SK-N-SH (cell line): ENCODE data around the gene PTPRD. TPM values are rescaled to one million over a fixed set of nuclear protein-coding genes. Genes with fewer than 3 reads are reported as not detected.

Experiments
- CTCF ChIA-PET: fragments of 300-600, 350-600 bp; formaldehyde crosslinking; extraction: SDS; loops from one replicate; lab custom pipeline; 2021; lab: Yijun Ruan, JAX
- POLR2A ChIA-PET: fragments of 350-600 bp; sonication (Branson Sonifier 250); formaldehyde crosslinking; extraction: SDS; loops from one replicate; lab custom pipeline; 2020; ENCODE audit warnings: antibody characterized with exemption, inconsistent platforms; lab: Yijun Ruan, JAX
- DNase-seq: peaks from one replicate; pipeline ENCODE4 v3.0.0; 2012
- H2AFZ ChIP-seq: fragments of 200-600 bp; sonication (generic); 2 replicates; pipeline ENCODE4 v1.8.1; 2016; ENCODE audit warnings: antibody characterized with exemption, mild to moderate bottlenecking, low read depth
- H3F3A ChIP-seq: fragments of 200-600 bp; sonication (generic); replicated peaks from 2 replicates; pipeline ENCODE3; 2016; ENCODE audit warnings: antibody characterized with exemption, mild to moderate bottlenecking; ENCODE audit not compliant: insufficient read depth
- H3K27ac ChIP-seq, 2 experiments: fragments of 200-500 bp in 1 of 2; fragments of 200-600 bp in 1 of 2; sonication (Bioruptor generic) in 1 of 2; sonication (generic), shearing (Covaris generic) in 1 of 2; 2 replicates each; pipeline versions ENCODE4 v1.5.1 to v1.6.1; 2014 to 2016; ENCODE audit warnings: low read depth in 2 of 2, inconsistent platforms in 1 of 2, low read length in 1 of 2, mild to moderate bottlenecking in 1 of 2, mixed read lengths in 1 of 2
- H3K27me3 ChIP-seq: fragments of 200-600 bp; sonication (generic), shearing (Covaris generic); 2 replicates; pipeline ENCODE4 v1.6.1; 2016; ENCODE audit warnings: mixed run types; ENCODE audit not compliant: insufficient read depth
- H3K36me3 ChIP-seq, 2 experiments: fragments of 200-500 bp in 1 of 2; fragments of 200-600 bp in 1 of 2; sonication (Bioruptor generic) in 1 of 2; sonication (generic) in 1 of 2; replicated peaks in 1 of 2; 2 replicates each; pipeline versions ENCODE3 to v1.5.1; 2014 to 2016; ENCODE audit warnings: low read length in 1 of 2, mild to moderate bottlenecking in 1 of 2; ENCODE audit not compliant: insufficient read depth in 2 of 2, control insufficient read depth in 1 of 2
- H3K4me1 ChIP-seq, 2 experiments: fragments of 200-500 bp in 1 of 2; fragments of 200-600 bp in 1 of 2; sonication (Bioruptor generic) in 1 of 2; sonication (generic), shearing (Covaris generic) in 1 of 2; 2 replicates each; pipeline versions ENCODE4 v1.5.1 to v1.6.1; 2014 to 2016; ENCODE audit warnings: low read depth in 1 of 2, low read length in 1 of 2, mixed run types in 1 of 2; ENCODE audit not compliant: insufficient read depth in 2 of 2, control insufficient read depth in 1 of 2
- H3K4me2 ChIP-seq: fragments of 200-600 bp; sonication (generic), shearing (Covaris generic); 2 replicates; pipeline ENCODE4 v1.6.1; 2017; ENCODE audit warnings: mixed run types
- H3K4me3 ChIP-seq, 2 experiments: fragments of 200-500 bp in 1 of 2; fragments of 200-600 bp in 1 of 2; sonication (Bioruptor generic) in 1 of 2; sonication (generic), shearing (Covaris generic) in 1 of 2; 2 replicates each; pipeline versions ENCODE4 v1.5.1 to v1.8.1; 2014 to 2016; ENCODE audit warnings: low read depth in 2 of 2, inconsistent platforms in 1 of 2, low read length in 1 of 2, mild to moderate bottlenecking in 1 of 2, mixed read lengths in 1 of 2, moderate library complexity in 1 of 2
- H3K79me2 ChIP-seq: fragments of 200-600 bp; sonication (generic); 2 replicates; pipeline ENCODE4 v1.8.1; 2017; ENCODE audit warnings: mild to moderate bottlenecking; ENCODE audit not compliant: insufficient read depth
- H3K9ac ChIP-seq: fragments of 200-600 bp; sonication (generic); 2 replicates; pipeline ENCODE4 v1.6.1; 2017; ENCODE audit warnings: mixed run types
- H3K9me2 ChIP-seq: fragments of 200-600 bp; sonication (generic); 2 replicates; pipeline ENCODE4 v1.6.1; 2017; ENCODE audit warnings: mixed run types
- H3K9me3 ChIP-seq: fragments of 200-600 bp; sonication (generic); 2 replicates; pipeline ENCODE4 v1.6.1; 2017; ENCODE audit warnings: mixed run types, mild to moderate bottlenecking, moderate library complexity
- H4K20me1 ChIP-seq: fragments of 200-600 bp; sonication (generic); 2 replicates; pipeline ENCODE4 v1.6.1; 2017; ENCODE audit warnings: mild to moderate bottlenecking, mixed run types; ENCODE audit not compliant: insufficient read depth
- CHD2 ChIP-seq: fragments of 150-350 bp; IDR thresholded peaks from 2 replicates; pipeline ENCODE4 v1.6.1; 2018; ENCODE audit warnings: low read length; ENCODE audit not compliant: partially characterized antibody
- ELF1 ChIP-seq: IDR thresholded peaks from 2 replicates; pipeline ENCODE4 v1.4.0; 2012
- EP300 ChIP-seq, 2 experiments: IDR thresholded peaks; 2 replicates each; pipeline versions ENCODE4 v1.4.0 to v1.6.1; 2012; ENCODE audit warnings: borderline replicate concordance in 1 of 2, low read depth in 1 of 2, low read length in 1 of 2
- EZH2phosphoT487 ChIP-seq: fragments of 200-600 bp; sonication (generic); IDR thresholded peaks from 2 replicates; pipeline ENCODE4 v1.6.1; 2017; ENCODE audit warnings: low read depth, mixed run types, mild to moderate bottlenecking, antibody characterized with exemption, moderate library complexity, borderline replicate concordance
- FOXM1 ChIP-seq: IDR thresholded peaks from 2 replicates; pipeline ENCODE4 v1.4.0; 2012; ENCODE audit warnings: low read depth, mild to moderate bottlenecking
- IRF3 ChIP-seq: fragments of 150-350 bp; IDR thresholded peaks from 2 replicates; pipeline ENCODE4 v1.6.1; 2016; ENCODE audit warnings: mild to moderate bottlenecking, low read depth, low read length
- MAX ChIP-seq: IDR thresholded peaks from 2 replicates; pipeline ENCODE4 v1.4.0; 2012; ENCODE audit warnings: low read depth
- MXI1 ChIP-seq: IDR thresholded peaks from 2 replicates; pipeline ENCODE4 v1.6.1; 2012; ENCODE audit warnings: mild to moderate bottlenecking, low read depth, low read length, improper control_type of control experiment
- NFIC ChIP-seq: IDR thresholded peaks from 2 replicates; pipeline ENCODE4 v1.4.0; 2012; ENCODE audit warnings: borderline replicate concordance
- NRF1 ChIP-seq: IDR thresholded peaks from 2 replicates; pipeline ENCODE4 v1.6.1; 2012; ENCODE audit warnings: low read depth, mild to moderate bottlenecking, low read length
- PBX3 ChIP-seq: IDR thresholded peaks from 2 replicates; pipeline ENCODE4; 2012
- POLR2AphosphoS5 ChIP-seq: IDR thresholded peaks from 2 replicates; pipeline ENCODE4 v1.6.1; 2012; ENCODE audit warnings: low read depth, low read length
- RAD21 ChIP-seq: IDR thresholded peaks from 2 replicates; pipeline ENCODE4 v1.6.1; 2012; ENCODE audit warnings: mild to moderate bottlenecking, low read length
- REST ChIP-seq: IDR thresholded peaks from 2 replicates; pipeline ENCODE4 v1.6.1; 2012; ENCODE audit warnings: mild to moderate bottlenecking, low read depth, low read length, moderate library complexity
- RFX5 ChIP-seq: IDR thresholded peaks from 2 replicates; pipeline ENCODE4 v1.6.1; 2012; ENCODE audit warnings: mild to moderate bottlenecking, improper control_type of control experiment, low read length
- RXRA ChIP-seq: IDR thresholded peaks from 2 replicates; pipeline ENCODE4 v1.4.0; 2012; ENCODE audit warnings: low read depth, mild to moderate bottlenecking, borderline replicate concordance
- SIN3A ChIP-seq: IDR thresholded peaks from 2 replicates; pipeline ENCODE4 v1.6.1; 2012; ENCODE audit warnings: low read depth, mild to moderate bottlenecking, low read length, moderate library complexity, borderline replicate concordance
- SMC3 ChIP-seq: IDR thresholded peaks from 2 replicates; pipeline ENCODE4 v1.6.1; 2012; ENCODE audit warnings: low read depth, low read length, improper control_type of control experiment
- TAF1 ChIP-seq: IDR thresholded peaks from 2 replicates; pipeline ENCODE4 v1.6.1; 2012; ENCODE audit warnings: low read depth, mild to moderate bottlenecking, low read length, moderate library complexity, borderline replicate concordance
- TEAD4 ChIP-seq: IDR thresholded peaks from 2 replicates; pipeline ENCODE4 v1.4.0; 2012; ENCODE audit warnings: mild to moderate bottlenecking, borderline replicate concordance; ENCODE audit not compliant: insufficient read depth
- WGBS: methylation state at CpG from one replicate; pipeline ENCODE4 v1.1.6; 2017; ENCODE audit warnings: low lambda C conversion rate; 5-methylcytosine and 5-hydroxymethylcytosine counted together
- polyA plus RNA-seq, 3 experiments: library from polyadenylated mRNA; depleted of rRNA; stranded (reverse); fragments of >200 nt; gene quantifications; 2 replicates each; pipeline ENCODE4 v1.2.3, GENCODE V29; 2012

Gene PTPRD
- polyA plus RNA-seq, 1 of the 3 experiments (the other 2 are of a cell fraction) = 0.15 TPM

- H3K9me2 ChIP-seq = no peaks in the 10 kb centered on the region
- POLR2A ChIA-PET = no interaction called here
- no peak overlapping the region for H3K4me3 ChIP-seq
- no peak for DNase-seq
- no peaks in the 10 kb centered on the region for H3K27me3 ChIP-seq
- no peaks in the 10 kb centered on the region for H3K9me3 ChIP-seq
- TF ChIP-seq EP300 (IDR thresholded peaks at IDR 0.05; ENCODE audit: borderline replicate concordance in 1 of 2, low read depth in 1 of 2, low read length in 1 of 2) (no peak), CHD2 (no peak), NFIC (no peak), RFX5 (no peak), REST (no peak), POLR2AphosphoS5 (no peak), MAX (no peak), TEAD4 (no peak), ELF1 (no peak), TAF1 (no peak), EZH2phosphoT487 (no peak), SIN3A (no peak), MXI1 (no peak), PBX3 (no peak), FOXM1 (no peak), RAD21 (no peak), NRF1 (no peak), SMC3 (no peak), RXRA (no peak), IRF3 (no peak)
- TF ChIP-seq, all 33 proteins: peak for 0
- Histone ChIP-seq H3K27ac (no peak overlapping the region), H3K79me2 (no peaks in the 10 kb centered on the region), H4K20me1 (no peaks in the 10 kb centered on the region), H3K4me1 (peaks cover 0 to 3% of the 10 kb centered on the region in 2 experiments; a peak in 2 of 4 replicates), H2AFZ (no peak overlapping the region), H3K9ac (no peak overlapping the region), H3K36me3 (no peaks in the 10 kb centered on the region), H3F3A (no peaks in the 10 kb centered on the region), H3K4me2 (no peak overlapping the region)
- WGBS = 21% methylated on average over 3 of the region's 3 CpGs
- CTCF ChIA-PET = interaction anchor here (1.4 kb wide), 1 partner anchor 18 kb away, joined by 7 read pairs; no protein-coding TSS in a partner anchor
These were observed 1734.9 kb downstream of the PTPRD start for GRCh38 chr9:8877753-8878494.
